GM12875 (cell line): ENCODE data around the gene DHRS3.

ENCODE experiments used
- H3K4me3 ChIP-seq: one replicate; pipeline ENCODE4 v1.5.1; 2011; ENCODE audit warnings: low read depth, low read length, control low read depth
- CTCF ChIP-seq: IDR thresholded peaks from 2 replicates; pipeline ENCODE4 v1.5.1; 2011; ENCODE audit warnings: low read depth, mild to moderate bottlenecking, control low read depth, inconsistent platforms, low read length, moderate library complexity, borderline replicate concordance; ENCODE audit not compliant: insufficient read depth

DHRS3 gene

GRCh38 chr1:12602659-12603024, 15.4 kb downstream of the DHRS3 start:
- no peak overlapping the region for H3K4me3 ChIP-seq
- no peak for TF ChIP-seq CTCF

DNA sequence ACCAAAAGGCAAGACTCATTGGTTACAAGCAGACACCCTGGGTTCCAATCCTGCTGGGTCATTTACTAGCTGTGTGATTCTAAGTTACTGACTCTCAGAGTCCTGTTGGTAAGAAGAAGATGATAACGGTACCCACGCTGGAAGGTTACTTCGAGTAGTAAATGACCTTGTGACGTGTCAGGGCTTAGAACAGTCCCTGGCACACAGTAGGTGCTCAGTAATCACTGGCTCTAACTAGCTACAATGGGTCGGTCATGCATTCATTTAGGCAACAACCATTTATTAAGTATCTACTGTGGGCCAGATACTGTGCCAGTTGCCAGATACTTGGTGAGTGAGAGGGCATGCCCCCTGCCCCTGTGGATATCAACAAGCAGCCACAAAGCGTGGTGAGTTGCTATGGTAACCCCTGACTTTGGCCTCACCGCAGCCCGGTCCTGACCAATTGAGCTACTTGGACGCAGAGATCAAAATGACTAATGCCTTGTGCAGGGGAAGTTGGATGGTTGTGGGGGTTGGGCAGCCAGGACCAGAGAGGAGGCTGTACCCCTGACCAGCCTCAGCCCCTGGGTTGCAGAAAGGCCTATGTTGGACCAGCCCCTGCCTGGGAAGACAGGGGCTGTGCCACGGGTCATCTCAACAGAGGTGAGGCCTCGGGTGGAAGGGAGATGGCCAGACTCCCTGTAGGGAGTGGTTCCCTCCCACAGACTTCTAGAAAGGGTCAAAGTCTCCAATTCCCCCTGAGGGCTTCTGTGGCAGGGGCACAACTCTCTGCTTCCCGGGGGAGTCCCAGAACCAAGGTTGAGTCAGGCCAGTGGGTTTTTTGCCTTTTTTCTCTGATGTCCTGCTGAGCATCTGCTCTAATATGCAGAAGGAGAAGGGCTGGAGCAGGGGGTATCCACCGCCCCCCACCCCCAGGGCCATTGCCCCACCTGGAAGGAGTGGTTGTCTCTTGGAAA, 16.0 kb downstream of the DHRS3 start:
- TF ChIP-seq CTCF, result no peak
- H3K4me3 ChIP-seq, result no peak overlapping the region

GRCh38 chr1:12600880-12601633, 17.0 kb downstream of the DHRS3 start:
- TF ChIP-seq CTCF, result peak; percentile 74
- no peak overlapping the region for H3K4me3 ChIP-seq

DNA sequence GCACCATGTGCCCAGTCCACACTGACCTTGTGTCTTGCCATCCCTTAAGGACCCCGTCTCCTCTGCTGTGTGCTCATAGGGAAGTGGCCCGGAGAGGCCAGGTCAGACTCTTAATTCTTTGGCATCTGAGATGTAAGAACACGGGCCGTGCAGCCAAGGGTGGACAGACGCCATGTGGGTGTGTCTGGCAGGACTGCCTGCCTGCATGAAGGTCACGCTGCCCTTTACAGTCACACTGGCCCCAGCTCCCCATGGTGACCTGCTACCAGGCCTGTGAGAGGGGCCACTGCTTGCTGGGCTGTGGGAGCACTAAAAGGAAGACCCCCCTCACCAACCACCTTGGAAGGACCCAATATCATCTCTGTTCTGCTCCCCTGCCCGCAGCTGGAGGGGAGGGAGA, 17.7 kb downstream of the DHRS3 start:
- TF ChIP-seq CTCF, result no peak

GRCh38 chr1:12599657-12600056, 18.4 kb downstream of the DHRS3 start:
- no peak overlapping the region for H3K4me3 ChIP-seq
- TF ChIP-seq CTCF, result no peak

More for the DNA sequence above, 17.7 kb downstream of the DHRS3 start:
- no peak overlapping the region for H3K4me3 ChIP-seq

DNA sequence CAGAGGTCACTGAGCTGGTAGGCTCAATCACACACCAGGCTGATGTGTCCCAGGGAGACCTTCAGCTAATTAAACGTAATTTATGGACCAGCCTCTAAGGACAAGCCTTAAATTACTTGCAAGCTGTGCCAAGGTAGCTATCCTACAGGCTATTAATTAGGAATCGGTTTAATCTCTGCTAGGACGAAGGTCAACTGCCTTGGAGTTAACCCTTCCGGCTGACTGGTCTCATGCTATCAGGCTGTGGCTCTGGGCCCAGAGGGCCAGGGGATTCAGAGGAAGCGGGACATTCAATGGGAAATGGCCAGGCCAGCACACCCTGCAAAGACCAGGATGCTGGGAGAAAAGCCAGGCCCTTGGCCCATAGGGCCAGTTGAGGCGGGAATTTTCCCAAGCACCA, 19.0 kb downstream of the DHRS3 start:
- no peak overlapping the region for H3K4me3 ChIP-seq
- no peak for TF ChIP-seq CTCF
